B cell (primary cell): ENCODE data around the gene HHIPL1.

Experiments used
- EZH2 ChIP-seq: IDR thresholded peaks from 2 replicates; pipeline ENCODE4 v1.6.1; 2012; ENCODE audit warnings: borderline replicate concordance, low read depth, mild to moderate bottlenecking, moderate library complexity, low read length; ENCODE audit not compliant: insufficient read depth, poor library complexity, severe bottlenecking
- TF ChIP-seq, protein P1 (sequence below): fragments of 200-600 bp; IDR thresholded peaks from one replicate; pipeline ENCODE4 v1.8.0; 2022; ENCODE audit warnings: antibody characterized with exemption, mild to moderate bottlenecking

DNA sequence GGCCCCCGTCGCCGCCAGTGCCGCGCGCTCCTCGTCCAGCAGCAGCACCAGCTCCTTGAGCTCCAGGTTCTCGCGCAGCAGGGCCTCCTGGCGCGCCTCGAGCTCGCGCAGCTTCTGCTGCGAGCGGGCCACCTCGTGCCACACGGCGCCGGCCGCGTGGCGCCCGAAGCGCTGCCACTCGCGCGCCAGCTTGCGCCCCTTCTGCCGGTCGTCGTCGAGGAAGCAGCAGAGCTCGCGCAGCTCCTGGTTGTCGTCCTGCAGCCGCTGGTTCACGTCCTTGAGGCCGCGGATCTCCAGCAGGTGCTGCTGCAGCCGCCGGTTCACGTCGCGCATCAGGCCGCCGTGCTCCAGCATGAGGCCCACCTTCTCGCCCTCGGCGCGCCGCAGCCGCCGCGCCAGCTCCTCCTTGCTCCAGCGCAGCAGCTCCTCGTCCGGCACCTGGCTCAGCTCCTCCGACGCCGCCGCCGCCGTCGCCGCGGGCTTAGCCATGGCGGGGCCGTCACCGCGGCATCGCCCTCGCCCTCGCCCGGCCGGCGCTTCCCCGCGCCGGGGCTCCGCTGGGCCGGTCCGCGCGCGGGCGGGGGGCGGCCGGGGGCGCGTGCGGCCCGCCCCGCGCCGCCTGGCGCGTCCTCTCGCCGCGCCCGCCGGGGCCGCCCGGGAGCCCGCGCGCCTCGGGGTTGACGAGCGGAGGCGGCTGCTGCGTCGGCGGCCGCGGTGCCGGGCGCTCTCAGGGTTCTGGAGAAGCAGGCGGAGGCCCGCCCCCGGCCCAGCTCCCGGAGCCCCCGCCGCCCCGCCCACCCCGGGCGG, 41.3 kb upstream of the HHIPL1 start, which contains the start of gene CCDC85C:
- TF ChIP-seq, protein P1, sequence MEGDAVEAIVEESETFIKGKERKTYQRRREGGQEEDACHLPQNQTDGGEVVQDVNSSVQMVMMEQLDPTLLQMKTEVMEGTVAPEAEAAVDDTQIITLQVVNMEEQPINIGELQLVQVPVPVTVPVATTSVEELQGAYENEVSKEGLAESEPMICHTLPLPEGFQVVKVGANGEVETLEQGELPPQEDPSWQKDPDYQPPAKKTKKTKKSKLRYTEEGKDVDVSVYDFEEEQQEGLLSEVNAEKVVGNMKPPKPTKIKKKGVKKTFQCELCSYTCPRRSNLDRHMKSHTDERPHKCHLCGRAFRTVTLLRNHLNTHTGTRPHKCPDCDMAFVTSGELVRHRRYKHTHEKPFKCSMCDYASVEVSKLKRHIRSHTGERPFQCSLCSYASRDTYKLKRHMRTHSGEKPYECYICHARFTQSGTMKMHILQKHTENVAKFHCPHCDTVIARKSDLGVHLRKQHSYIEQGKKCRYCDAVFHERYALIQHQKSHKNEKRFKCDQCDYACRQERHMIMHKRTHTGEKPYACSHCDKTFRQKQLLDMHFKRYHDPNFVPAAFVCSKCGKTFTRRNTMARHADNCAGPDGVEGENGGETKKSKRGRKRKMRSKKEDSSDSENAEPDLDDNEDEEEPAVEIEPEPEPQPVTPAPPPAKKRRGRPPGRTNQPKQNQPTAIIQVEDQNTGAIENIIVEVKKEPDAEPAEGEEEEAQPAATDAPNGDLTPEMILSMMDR: no peak
- TF ChIP-seq EZH2: no peak
